DMS114 treated with DMSO at 0.1 percent for 48 hours (cell line): ENCODE results near the gene SH3TC1.

Source experiments
- DNase-seq: peaks from one replicate; lab custom pipeline; 2025; ENCODE audit not compliant: unreplicated experiment; lab: John Stamatoyannopoulos, UW

SH3TC1 gene

DNA sequence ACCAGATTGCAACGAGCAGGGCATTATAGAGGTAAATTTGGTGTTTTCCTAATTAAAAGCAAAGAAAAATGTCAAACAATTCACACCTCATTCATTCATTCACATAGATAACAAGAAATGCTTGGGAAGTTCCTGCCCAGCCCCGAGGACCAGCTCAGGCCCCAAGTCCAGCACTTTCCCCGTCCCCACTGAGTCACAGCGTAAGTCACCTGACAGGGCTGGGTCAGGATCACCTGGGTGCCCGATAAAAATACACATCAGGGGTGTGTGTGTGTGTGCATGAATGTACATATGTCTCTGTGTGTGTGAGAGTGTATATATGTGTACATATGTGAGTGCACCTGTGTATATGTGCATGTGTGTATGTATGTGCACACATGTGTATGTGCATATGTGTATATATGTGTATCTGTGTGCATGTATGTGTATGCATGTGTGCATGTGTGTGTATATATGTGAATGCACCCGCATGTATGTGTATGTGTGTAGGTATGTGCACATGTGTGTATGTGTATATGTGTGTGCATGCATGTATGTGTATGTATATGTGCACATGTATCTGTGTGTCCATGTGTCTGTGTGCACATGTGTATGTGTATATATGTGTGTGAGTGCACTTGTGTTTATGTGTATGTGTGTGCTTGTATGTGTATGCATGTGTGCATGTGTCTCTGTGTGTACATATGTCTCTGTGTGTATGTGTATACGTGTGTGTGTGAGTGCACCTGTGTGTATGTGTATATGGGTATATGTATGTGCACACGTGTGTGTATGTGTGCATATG, 18.6 kb upstream of the SH3TC1 start:
- DNase-seq = no peak

DNA sequence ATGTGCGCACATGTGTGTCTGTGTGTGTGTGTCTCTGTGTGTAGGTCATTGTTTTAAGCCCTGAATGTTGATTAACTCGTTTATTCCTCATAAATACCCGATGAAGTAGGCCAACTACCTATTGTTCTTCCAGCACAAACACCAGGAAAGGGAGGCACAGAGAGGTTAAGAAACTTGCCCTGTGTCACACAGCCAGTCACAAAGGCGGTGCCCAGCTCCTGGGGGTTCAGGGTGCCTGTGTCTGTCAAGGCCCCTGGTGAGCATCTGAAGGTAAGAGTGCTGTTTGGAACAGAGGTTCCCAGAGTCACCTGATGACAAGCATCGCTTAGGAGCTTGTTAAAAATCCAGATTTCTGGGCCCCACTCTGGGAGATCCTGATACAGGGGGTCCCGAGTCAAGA, 18.0 kb upstream of the SH3TC1 start:
- DNase-seq = no peak

DNA sequence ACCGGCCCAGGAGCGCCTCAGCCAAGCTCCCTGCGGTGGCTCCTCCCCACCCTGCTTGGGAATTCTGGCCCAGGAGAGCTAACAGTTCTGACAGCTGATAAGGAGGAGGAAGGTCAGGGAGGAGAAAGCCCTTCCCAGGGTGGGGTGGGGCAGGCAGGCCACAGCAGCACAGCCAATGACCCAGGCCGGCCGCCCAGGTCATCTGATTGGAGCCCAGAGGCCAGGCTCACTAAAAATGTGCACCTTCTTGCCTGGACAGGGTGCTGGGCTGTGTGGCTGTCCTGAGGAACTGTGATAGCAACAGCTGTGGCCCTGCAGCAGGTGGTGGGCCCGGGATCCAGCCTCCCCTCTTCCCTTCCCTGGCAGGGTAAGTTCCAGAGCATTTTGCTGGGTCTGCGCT, 17.2 kb upstream of the SH3TC1 start:
- no peak for DNase-seq

DNA sequence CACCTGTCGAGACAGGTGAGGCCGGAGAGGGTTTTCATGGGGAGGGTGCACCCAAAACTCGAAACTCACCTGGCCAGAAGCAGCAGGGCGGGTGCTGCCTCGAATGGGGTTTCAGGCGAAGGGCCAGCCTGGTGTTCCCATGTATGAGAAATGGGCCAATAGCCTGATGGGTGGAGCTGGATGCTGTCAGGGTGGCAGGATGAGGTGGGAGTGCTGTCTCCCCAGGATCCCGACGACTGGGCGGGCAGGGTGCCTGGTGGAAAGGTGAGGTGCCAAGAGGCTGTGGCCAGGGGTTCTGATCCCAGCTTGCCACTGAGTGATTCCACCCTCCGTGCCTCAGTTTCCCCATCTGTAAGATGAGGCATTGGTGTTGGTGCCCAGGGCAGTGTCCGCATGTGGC, 16.8 kb upstream of the SH3TC1 start:
- DNase-seq = no peak

DNA sequence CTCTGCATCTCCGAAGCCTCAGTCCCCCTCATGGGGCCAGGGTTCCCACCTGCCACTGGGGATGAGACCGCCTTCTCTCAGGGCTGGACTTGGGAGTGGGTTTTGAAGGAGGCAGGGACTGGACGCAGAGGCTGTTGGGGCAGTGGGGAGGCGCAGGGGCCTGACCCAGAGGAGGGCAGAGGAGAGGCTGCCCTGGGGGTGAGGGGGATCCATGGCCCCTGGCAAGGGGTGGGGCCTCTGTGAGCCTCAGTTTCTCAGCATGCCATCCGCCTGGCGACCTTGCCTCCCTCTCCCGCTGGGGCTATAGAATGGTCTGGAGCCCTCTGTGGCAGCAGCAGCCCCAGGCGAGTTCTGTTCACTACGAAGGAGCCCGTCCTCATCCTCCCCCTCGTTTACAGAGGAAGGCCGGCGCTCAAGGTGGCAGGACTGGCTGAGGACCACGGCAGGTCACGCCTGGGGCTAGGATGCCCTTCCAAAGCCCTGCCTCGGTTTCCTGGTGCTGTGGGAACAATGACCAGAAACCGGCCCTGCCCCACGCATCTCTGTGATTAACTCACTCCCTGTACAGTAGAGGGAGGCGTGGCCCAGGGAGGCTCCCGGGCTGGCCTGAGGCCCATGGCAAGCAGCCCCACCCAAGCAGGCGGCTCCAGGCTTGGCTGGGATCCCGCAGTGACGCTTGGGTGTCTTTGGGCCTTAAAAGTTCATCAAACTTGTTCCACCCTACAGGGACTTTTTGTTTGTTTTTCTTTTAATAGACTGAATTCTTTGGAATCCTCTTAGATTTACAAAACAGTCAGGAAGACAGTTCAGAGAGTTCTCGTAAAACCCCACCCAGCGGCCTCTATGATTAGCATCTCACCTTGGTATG, 16.0 kb upstream of the SH3TC1 start:
- DNase-seq = no peak

DNA sequence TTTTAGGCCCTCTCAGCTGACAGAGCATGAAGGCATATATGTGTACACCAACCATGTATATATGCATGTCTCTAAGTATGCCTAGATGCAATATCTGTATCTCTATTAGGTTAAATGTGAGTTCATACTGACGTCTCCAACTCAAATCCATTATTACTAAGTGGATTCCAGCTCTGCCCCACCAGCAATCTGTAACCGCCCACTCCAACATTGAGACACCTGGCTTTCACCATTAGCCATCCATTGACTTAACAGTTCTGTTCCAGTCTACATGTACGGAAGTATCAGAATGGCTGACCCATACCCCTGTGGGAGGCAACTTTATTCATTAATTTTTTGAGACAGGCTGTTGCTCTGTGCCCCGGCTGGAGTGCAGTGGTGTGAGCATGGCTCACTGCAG, 15.0 kb upstream of the SH3TC1 start:
- DNase-seq = no peak

DNA sequence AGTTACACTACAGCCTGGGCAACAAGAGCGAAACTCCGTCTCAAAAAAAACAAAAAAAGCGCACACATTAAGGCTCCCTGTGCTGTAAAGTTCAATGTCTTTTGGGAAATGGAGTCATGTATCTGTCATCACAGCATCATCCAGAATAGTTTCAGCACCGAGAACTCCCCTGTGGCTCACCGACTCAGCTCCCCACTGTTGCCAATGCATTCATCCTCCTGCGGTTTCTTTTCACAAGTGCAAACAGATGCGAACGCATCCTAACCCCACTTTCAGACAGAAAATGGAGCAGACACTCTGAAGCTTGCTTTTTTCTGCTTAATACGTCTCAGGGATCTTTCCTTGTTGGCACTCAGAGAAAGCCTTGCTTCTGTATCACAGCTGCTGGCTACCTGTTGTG, 13.8 kb upstream of the SH3TC1 start:
- DNase-seq = no peak

DNA sequence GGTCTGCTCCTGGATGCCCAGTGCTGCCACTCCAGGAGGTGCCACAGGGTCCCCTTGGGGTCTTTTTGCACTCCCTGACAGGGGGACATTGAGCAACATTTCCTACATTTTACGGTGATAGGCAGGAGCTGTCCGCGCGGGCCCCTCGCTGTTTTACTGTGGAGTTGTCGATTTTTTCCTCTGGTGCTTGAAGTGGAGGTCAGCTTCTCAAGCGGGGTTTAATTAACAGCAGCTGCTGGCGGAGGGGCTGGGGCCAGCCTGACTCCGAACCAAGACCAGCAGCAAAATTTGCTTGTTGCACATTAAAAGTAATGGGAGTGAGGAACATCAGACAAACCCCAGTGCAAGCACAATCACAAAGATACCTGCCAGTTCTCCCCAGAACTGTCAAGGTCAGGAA, 13.2 kb upstream of the SH3TC1 start:
- DNase-seq = no peak

DNA sequence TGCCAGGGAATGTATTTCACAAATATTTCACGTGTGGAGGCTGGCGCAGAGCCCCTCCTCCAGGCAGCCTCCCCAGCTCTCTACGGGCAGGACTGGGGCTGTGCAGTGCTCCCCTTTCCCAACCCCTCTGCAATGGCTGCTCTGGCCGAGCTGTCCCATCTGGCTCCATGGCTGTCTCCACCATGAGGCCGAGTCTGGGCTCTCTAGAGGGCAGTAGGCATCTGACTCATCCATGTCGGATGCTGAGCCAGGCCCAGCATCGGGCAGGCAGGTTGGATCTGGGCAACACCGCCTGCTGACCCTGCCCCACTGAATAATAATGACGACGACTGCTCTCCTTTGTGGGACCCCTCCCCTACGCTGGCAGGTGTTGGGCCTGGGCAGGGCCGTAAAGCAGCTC, 11.0 kb upstream of the SH3TC1 start:
- no peak for DNase-seq

DNA sequence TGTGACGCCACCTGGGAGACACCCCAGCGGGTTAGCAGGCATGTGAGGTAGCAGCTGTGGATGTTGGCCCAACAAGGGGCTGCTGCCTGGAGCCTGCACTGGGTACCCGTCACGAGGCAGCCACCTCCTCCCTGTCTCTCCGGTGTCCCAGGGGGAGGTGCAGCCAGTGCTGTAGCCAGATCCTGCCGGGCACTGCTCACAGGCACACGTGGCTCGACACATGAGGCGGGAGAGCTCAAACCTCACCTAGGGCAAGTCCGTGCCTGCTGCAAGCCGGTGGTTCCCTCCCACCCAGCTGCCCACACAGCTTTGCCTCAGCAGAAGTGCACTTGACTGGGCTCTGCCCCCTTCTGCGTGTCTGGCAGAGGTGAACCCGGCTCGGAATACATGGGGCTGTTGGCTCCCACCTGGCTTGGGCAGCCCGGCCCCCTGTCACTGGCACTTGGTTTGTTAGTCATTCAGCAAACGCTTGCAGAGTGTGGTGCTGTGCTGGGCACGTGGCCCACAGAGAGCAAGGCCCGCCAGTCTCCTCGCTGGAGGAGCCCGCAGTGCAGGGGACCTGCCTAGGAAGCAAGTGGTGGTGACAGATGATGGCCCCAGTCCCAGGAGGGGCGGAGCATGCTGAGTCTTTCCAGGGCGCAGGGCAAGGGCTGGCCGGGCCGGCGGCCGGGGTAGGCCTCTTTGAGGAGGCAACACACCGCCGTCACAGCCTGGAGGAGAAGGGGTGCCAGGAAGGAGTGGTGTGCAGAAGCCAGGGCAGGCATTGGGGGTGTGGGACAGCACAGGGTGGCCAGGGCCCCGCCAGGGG, 10.1 kb upstream of the SH3TC1 start:
- DNase-seq = no peak

DNA sequence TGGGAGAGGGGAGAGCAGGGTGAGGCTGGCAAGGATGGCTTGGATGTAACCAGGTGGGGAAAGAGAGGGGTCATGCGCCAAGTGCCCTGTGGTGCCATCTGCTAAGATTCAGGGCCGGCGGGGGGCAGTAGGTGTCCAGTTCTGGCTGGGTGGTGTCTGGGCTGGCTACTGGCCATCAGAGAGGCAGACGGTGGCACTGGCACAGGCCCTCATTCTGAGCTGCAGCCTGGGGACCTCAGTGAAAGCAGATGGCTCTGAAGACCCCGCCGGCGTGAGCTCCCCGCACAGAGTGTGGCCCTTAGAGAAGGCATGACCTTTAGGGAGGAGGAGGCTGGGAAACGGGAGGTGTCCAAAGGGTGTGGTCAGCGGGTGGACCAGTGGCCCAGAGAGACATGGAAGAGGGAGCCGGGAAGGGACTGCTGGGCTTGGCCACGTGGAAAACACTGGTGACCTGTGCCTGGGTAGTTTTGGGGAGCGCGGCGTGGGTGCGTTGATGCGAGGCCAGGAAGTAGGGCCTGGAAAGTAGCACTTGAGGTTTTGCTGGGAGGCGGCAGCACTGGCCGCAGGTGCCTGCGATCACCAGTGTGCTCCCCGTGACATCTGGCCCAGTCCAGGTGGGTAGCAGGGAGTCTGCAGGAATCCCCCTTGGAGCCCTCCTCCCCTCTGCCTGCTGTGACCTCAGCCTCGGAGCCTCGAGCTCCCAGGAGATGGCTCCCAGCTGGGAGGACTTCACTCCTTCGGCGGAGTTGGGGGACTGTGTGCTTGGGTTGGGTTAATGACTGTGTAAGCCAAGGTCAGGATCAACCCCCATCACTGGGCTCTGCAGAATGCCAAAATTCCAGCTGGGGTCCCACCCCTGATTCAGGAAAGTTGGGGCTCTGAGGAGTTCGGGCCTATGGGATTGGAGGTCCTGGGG, 9.3 kb upstream of the SH3TC1 start:
- no peak for DNase-seq

DNA sequence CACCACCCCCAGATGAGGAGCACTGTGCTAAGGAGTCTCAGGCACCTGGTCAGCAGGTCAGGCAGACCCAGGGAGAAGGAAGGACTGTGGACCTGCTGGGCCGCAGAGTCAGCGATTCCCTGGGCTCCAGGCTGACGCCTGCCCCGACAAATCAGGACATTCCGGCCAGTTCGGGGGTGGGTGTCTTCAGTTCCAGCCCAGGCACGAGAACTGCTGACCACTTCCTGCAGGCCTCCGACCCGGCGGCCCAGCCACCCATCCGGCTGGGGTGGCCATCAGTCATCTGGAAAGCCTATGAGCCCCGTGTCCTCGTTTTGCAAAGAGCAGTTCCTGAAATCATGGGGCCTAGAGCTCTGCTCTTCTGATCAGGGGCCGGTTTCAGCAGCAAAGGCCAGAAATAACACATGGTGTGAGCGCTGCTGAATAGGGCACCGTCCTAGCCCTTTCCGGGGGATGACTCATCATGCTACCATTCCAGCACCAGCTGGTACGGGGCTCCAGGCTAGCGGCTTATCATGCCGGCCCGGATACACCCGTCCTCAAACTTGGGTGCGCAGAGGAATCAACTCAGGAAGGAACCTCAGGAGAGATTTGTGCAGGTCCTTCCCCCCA, 7.8 kb upstream of the SH3TC1 start:
- no peak for DNase-seq

DNA sequence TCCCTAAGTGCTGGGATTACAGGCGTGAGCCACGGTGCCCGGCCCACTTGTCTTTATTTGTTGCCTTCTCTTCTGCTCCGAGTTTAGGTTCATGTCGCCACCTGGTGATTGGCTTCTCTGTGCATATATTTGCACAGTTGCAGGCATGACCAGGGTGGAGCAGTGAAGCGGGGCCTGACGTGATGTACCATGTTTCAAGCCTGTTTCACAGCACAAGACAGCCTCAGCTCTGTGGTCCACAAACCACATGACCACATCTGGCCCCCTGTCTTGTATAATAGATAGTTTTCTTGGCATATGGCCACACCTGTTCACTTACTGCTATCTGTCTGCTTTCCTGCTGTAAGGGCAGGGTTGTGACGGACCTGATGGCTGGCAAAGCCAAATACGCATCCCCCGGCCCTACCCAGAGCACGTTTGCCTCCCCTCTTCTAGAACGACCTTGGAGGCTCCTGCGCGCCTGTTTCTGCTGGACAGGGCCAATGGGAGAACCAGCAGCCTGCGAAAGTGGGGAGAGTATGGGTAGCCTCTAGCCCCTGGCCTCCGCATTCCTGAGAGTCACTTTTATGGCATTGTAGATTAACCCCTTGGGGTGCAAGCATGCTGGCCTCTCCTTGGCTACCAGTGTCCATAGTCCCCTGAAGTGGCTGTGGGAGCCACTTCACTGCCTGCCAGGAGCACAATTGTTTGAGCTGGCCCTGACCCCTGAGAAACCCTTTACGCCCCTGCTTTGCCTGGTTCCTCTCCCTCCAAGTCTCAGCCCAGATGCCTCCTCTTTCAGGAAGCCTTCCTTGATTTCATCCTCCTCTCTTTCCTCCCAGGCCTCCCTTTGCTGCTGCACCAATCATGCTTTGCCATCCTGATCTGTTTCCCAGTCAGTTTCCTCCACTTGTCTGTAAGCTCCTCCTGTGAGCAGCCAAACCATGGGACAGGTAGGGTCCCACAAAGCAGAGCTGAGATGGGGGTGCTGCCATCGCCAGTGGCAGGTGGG, 6.0 kb upstream of the SH3TC1 start:
- DNase-seq = peak; percentile 14

DNA sequence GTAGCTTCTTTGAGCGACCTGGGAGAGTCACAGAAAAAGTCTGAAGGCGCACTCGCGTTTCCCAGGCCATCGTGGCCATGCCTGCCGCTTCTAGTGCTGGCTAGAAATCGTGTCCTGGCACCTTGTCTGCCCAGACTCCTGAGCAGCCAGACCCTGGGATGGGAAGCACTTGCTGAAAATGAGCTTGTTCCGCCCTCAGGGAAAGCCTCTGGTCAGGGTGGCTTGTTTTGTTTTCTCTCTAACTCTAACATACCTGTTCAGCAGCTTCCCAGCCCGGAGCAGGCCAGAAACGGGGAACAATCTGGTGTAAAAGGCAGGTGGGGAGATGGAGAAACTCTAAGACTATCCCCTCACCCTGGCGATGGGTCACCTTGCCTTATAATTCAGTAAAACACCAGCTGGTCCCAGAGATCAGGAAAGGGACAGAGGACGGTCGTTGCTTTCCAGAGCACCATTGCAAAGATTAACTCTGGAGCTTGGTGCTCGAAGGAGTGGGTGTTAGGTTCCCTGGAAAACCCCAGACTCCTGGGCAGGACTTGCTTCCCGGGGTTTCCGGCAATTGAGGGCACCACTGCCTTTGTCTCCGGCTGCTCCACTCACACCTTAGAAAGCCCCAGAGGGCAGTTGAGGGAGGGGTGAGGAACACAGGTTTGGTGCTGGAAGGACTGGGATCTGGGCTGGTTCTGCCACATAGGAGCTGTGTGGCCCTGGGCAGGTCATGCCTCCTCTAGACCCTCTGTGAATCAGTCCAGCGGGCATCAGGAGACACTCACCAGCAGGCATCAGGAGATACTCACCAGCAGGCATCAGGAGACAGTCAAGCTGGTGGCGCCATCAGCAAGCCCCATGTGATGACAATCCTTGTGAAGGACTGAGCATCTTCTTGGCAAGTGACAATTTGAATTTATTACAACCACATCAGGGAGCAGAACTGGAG, 4.5 kb upstream of the SH3TC1 start:
- DNase-seq = no peak

DNA sequence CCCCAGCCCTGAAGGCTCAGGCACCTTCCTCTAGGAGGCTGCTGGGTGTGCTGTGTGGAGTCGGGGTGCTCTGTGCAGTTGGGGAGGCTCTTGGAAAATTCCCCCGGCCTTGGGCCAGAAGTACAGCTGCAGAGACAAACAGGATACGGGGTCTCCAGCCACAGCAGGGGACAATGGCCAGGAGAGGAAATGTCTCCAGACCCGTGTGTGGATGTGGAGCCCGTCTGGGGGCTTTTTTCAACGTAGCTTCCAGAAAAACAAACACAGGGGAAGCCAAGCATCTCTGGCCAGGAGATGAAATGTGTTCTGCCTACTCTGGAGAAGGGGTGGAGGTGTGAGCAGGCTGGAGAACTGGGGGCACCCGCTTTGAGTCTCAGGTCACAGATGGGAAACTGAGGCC, 3.7 kb upstream of the SH3TC1 start:
- no peak for DNase-seq

DNA sequence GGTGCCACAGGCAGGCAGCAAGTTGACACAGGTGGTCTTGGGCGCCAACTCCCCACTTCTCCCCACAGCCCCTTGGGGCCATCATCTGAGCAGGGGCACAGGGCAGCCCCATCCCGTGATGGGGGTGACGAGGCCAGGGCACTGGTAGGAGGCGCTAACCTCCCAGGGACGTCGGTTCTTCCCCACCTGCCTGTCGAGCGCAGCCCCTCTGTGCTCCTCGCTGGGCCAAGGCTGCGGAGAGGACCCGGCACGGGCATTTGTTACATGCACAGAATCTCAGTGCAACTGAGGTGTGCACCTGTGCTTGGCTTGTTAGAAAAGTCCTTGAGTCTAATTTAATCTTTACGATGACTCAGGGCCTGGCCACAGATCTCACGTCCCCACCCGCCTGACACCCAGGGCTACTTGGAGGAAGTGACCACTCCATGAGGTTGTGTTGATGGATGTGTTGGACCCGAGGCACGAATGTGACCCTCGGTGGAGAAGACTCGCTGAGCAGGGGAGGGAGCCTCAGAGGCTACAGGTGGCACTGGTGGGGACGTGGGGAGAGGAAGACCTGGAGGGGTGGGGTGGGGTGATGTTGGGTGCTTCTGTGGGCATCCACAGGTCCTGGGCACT, 3.1 kb upstream of the SH3TC1 start:
- no peak for DNase-seq

DNA sequence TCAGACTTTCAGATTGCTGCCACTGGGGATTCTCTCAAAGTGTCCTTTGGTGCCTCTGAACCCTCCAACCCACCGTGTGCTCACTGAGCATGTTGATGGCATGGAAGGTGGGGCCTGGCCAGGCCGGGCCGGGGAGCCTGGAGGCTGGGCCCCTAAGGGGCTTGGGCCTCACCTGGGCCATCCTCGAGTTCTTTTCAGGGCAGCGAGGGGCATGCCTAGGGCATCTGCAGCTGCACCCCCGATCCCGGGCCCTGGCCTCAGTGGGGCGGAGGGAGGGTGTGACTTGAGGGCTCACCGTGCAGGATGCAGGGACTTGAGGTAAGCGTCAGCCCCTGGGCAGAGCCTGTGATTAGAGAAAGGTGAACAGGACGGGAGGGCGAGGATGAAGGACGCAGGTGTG, 1.6 kb upstream of the SH3TC1 start:
- DNase-seq = no peak
